GM18517 (cell line): Measurements from ENCODE around the gene ASXL1.
"Not testable (repeated sequence)": the region's sequence is repeated elsewhere in the genome, so short reads cannot be mapped to it uniquely, and the experiment has no call there.

Experiments
- ATAC-seq: cut with Tn5 transposase; IDR thresholded peaks from one replicate; pipeline ENCODE4 v1.9.1; 2021; ENCODE audit warnings: mild to moderate bottlenecking, moderate library complexity; ENCODE audit not compliant: unreplicated experiment

Gene ASXL1

DNA sequence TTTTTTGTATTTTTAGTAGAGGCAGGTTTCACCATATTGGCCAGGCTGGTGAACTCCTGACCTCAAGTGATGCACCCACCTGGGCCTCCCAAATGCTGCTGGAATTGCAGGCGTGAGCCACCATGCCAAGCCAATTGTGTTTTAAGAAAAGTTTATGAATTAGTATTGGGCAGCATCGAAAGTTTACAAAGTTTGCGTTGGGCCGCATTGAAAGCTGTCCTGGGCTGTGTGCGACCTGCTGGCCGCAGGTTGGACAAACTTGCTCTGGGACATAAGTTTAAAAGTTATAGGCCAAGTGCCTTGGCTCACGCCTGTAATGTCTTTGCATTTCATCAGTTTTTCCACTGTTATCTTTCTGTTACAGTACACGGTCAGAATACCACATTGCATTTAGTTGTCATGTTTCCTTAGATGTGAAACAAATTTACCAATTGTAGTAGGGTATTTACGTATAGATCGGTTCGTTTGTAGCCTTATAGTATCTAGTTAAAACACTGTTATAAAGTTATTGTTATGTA lies 39.5 kb downstream of the ASXL1 start:
- ATAC-seq: no peak

DNA sequence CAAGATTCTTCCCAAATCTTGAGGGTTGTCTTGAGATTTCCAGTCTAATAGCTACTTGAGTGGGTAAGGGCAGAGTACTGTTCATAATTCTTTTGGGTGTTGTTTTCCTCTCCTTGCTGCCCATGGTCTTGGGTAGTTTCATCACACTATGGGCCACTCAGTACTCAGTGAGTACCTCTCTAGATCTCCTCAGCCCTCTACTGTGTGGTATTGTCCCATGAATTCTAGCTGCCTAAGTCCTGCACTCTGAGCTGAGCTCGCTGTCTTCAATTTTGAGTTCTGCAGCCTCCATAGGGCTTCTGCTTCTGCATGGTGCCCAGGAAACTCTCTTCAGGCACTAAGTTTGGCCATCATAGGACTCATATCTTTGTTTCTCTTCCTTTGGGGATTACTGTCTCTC lies 42.3 kb downstream of the ASXL1 start:
- ATAC-seq: no peak

DNA sequence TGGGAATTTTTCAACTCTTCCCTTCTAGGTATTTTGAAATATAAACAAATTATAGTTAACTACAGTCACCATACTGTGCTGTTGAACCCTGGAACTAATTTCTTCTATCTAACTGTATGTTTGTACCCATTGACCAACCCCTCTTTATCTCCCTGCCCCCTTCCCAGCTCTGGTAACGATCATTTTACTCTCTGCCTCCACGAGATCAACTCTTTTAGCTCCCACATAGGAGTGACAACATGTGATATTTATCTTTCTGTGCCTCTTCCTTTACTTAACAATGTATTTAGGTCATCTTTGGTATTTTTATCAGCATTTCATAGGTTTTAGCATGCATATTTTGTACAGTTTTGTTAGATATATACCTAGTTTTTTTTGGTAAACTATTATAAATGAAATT lies 45.9 kb downstream of the ASXL1 start:
- ATAC-seq: no peak

DNA sequence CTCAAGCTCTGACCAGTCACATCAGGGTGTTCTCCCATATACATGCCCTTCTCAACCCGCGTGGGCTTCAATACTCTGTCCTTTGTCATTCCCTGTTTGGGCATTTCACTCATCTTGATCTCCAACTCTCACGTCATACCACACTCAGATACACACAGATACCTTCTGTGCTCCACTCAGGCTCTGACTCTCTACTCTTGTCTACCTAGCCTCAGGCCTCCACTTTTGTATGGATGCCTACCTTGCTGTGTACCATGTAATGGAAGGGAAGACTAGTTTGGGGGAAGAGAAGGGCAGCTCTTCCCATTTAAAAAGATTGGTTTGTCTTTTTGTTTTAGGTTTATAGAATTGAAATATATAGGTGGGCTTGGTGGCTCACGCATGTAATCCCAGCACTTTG lies 48.6 kb downstream of the ASXL1 start:
- no peak for ATAC-seq

DNA sequence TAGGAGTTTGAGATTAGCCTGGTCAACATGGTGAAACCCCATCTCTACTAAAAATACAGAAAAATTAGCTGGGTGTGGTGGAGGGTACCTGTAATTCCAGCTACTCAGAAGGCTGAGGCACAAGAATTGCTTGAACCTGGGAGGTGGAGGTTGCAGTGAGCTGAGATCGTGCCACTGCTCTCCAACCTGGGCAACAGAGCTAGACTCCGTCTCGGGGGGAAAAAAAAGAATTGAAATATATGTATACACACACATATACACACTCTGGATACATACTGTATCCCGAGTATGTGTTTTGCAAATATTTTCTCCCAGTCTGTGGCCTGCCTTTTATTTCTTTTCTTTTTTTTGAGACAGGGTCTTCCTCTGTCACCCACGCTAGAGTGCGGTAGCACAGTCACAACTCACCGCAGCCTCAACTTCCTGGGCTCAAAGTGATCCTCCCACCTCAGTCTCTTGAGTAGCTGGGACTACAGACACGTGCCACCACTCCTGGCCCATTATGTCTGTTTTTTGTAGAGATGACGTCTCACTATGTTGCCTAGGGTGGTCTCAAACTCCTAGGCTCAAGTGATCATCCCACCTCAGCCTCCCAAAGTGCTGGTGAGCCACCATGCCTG lies 49.1 kb downstream of the ASXL1 start:
- ATAC-seq: not testable (repeated sequence)

DNA sequence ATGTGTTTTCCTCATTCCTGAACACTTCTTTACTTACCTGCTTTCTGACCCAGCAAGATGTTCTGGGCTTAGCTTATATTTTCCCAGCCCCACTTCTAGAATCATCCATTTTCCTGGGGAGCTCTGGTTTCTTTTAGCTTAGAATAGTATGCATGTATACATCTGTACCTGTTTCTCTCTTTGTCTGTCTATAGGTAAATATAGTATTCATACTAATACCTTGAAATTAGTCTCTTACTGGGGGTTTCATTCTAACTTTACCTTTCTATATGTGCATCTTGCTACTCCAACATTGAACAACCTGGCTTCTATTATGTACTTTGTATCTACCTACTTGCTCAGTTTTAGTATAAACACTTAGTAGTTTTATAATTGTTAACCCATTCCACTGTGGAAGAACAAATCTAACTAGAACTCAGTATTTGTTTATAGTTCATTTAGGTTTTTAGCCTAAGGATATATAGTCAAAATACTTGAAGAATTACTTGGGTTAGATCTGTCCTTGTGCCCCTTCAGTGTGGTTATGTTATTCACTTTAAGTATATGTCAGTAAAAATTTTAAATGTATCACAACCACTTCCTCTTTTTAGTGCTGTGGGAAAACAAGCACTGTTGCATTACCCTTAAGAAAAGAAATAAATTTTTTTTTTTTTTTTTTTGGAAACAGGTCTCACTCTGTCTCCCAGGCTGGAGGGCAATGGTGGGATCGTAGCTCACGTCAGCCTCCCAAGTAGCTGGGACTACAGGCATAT lies 54.0 kb downstream of the ASXL1 start:
- no peak for ATAC-seq

DNA sequence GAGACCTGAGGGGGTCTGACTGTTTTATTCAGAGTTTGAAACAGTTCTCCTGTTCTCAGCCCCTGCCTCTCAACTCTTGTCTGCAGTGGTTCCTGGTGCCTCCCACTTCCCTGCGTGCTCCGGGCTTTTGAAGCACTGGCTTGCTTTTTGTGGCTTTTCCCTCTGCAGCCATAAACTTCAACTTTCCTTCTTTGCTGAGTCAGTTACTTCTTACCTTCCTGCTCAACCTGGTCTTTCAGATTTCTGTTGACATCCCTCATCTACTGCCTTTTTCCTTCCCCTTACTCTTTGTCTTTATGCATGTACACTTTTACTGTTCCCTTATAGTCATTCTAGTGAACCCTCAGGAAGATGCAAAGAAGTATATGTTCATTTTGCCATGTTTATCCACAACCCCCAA lies 57.4 kb downstream of the ASXL1 start:
- ATAC-seq: no peak

DNA sequence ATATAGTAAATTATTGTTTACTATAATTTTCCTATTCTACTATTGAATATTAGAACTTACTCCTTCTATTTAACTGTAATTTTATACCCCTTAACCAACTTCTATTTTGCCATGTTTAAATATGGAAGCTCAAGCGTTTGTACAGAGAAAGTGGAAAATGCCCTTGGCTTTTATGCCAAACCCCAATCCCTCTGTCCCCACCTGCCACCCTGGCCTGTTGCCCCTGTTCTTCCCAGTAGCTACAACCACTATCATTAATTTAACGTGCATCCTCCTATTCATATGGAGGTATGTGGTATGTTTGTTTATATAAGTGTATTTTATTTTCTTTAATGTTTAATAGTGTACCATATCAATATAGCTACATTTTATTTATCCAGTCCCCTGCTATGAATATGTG lies 58.1 kb downstream of the ASXL1 start:
- no peak for ATAC-seq

DNA sequence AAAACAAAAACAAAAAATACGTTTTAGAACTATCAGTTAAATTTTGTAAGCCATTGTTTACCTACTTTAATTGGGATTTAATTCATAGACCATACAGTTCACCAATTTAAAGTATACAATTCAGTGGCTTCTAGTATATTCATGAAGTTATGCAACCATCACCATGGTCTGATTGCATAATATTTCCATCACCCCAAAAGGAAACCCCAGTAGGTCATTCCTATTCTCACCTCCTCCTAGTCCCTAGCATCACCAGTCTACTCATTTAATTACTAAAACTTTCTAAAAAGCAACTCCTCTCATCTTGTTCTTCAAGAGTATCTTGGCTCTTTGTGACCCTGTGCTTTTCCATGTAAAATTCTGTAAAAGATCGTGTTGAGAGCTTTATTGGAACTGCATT lies 60.2 kb downstream of the ASXL1 start:
- ATAC-seq: no peak

DNA sequence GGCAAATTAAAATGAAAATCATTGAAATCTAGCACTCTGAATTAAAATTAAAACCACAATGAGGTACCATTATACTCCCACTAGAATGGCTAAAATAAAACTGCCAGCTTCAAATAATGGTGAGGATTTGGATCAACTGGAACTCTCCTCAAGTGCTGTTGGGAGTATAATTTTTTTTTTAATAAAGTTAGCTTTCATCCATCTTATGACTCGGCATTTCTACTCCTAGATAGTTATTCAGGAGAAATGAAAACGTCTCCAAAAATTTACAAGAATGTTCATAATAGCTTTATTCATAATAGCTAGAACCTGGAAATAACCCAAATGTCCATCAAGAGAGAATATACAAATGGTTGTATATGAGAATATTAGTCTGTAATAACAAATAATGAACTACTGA lies 63.2 kb downstream of the ASXL1 start:
- no peak for ATAC-seq

DNA sequence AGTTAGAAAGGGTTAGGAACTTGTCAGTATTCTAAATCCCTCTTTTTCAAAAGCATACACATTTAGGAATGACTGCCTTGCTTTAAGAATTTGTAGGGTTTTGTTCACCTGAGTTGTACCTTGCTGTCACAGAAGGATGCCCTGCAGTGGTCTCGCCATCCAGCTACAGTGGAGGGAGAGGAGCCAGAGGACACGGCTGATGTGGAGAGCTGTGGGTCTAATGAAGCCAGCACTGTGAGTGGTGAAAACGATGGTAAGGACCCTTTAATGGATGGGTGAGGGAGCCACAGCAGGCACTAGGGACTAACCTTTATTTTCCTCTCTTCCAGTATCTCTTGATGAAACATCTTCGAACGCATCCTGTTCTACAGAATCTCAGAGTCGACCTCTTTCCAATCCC lies 69.9 kb downstream of the ASXL1 start:
- no peak for ATAC-seq

DNA sequence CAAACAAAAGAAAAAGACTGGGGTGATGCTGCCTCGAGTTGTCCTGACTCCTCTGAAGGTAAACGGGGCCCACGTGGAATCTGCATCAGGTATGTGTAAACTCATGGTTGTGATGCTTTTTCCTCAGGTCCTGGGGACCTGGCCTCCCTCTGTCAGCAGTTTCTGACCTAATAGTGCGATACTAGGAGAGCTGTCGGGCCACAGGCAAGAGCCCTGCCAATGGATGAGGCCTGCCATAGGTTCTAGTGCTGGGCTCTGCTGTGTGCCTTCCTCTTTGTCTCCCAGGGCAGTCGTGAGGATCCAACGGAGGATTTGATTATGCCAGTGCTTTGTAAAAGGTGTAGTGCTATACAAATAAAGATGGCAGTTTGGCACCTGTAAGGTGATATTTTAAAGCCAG lies 71.2 kb downstream of the ASXL1 start:
- ATAC-seq: no peak

DNA sequence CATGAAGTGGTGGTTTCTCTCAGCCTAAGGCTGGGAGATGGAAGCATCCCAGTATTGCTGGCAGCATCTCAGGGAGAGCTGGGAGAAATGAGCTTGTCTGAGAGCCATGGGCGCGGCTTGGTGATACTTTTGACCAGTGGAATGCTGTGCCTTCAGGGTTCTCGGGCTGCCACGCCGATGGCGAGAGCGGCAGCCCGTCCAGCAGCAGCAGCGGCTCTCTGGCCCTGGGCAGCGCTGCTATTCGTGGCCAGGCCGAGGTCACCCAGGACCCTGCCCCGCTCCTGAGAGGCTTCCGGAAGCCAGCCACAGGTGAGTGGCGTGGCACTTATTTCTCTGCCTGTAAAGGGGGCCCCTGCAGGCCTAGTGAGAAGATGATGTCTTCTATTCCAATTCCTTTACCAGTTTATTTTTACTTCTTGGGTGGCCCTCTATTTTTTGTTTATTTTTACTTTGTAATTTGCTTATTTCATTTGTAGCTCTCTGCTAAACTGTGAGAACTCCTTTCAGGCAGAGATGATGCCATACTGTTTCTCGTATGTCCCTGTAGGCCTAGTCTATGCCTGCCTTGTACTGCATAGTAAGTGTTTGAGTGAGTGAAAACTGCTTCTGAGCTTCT lies 71.7 kb downstream of the ASXL1 start:
- no peak for ATAC-seq

DNA sequence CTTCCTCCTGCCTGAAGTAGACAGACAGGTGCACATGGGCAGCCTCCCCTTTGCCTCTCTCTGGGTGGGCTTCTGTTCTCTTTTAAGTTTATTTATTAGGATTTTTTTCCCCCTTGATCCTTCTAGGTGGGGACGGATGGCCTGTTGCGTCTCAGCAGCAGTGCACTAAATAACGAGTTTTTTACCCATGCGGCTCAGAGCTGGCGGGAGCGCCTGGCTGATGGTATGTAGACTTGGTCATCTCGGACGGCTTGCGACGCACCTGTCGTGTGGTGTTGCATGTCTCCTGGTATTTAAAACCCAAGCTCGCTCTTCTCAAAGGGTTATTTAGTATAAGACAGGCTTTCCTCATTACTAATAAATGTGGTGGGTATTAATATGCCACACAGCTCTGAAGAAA lies 73.3 kb downstream of the ASXL1 start:
- ATAC-seq: no peak

DNA sequence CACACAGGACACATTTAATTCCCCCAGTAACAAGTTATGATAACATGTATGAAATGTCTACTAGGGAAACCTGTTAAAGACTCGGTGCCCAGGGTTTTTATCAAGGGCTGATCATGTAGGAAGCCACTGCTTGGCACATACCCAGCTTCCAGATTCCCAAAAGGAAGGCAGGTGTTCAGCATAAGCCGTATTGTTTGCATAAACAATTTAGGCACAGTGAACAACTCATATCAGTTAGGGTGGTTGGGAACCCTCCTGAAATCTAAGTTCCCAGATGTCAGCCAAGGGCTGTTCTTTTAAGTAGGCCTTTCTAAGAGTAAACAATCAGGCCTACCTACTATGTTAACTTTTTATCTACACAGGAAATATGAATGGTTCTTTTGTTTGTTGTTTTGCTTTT lies 74.1 kb downstream of the ASXL1 start:
- ATAC-seq: no peak

DNA sequence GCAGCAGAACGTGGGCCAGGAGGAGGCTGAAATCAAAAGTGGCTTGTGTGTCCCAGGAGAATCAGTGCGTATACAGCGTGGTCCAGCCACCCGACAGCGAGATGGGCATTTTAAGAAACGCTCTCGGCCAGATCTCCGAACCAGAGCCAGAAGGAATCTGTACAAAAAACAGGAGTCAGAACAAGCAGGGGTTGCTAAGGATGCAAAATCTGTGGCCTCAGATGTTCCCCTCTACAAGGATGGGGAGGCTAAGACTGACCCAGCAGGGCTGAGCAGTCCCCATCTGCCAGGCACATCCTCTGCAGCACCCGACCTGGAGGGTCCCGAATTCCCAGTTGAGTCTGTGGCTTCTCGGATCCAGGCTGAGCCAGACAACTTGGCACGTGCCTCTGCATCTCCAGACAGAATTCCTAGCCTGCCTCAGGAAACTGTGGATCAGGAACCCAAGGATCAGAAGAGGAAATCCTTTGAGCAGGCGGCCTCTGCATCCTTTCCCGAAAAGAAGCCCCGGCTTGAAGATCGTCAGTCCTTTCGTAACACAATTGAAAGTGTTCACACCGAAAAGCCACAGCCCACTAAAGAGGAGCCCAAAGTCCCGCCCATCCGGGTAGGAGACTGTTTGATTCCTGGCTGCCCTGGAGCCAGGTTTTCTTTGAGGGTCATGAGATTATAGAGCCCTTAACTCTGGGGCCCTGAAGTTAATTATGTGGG lies 75.3 kb downstream of the ASXL1 start:
- ATAC-seq: no peak

DNA sequence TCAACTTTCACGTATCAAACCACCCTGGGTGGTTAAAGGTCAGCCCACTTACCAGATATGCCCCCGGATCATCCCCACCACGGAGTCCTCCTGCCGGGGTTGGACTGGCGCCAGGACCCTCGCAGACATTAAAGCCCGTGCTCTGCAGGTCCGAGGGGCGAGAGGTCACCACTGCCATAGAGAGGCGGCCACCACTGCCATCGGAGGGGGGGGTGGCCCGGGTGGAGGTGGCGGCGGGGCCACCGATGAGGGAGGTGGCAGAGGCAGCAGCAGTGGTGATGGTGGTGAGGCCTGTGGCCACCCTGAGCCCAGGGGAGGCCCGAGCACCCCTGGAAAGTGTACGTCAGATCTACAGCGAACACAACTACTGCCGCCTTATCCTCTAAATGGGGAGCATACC lies 76.3 kb downstream of the ASXL1 start:
- no peak for ATAC-seq

DNA sequence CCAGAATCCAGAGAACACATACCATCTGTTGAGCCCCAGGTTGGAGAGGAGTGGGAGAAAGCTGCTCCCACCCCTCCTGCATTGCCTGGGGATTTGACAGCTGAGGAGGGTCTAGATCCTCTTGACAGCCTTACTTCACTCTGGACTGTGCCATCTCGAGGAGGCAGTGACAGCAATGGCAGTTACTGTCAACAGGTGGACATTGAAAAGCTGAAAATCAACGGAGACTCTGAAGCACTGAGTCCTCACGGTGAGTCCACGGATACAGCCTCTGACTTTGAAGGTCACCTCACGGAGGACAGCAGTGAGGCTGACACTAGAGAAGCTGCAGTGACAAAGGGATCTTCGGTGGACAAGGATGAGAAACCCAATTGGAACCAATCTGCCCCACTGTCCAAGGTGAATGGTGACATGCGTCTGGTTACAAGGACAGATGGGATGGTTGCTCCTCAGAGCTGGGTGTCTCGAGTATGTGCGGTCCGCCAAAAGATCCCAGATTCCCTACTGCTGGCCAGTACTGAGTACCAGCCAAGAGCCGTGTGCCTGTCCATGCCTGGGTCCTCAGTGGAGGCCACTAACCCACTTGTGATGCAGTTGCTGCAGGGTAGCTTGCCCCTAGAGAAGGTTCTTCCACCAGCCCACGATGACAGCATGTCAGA lies 77.4 kb downstream of the ASXL1 start:
- no peak for ATAC-seq

DNA sequence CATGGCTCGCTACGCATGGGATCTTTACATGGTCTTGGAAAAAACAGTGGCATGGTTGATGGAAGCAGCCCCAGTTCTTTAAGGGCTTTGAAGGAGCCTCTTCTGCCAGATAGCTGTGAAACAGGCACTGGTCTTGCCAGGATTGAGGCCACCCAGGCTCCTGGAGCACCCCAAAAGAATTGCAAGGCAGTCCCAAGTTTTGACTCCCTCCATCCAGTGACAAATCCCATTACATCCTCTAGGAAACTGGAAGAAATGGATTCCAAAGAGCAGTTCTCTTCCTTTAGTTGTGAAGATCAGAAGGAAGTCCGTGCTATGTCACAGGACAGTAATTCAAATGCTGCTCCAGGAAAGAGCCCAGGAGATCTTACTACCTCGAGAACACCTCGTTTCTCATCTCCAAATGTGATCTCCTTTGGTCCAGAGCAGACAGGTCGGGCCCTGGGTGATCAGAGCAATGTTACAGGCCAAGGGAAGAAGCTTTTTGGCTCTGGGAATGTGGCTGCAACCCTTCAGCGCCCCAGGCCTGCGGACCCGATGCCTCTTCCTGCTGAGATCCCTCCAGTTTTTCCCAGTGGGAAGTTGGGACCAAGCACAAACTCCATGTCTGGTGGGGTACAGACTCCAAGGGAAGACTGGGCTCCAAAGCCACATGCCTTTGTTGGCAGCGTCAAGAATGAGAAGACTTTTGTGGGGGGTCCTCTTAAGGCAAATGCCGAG lies 78.2 kb downstream of the ASXL1 start:
- no peak for ATAC-seq

DNA sequence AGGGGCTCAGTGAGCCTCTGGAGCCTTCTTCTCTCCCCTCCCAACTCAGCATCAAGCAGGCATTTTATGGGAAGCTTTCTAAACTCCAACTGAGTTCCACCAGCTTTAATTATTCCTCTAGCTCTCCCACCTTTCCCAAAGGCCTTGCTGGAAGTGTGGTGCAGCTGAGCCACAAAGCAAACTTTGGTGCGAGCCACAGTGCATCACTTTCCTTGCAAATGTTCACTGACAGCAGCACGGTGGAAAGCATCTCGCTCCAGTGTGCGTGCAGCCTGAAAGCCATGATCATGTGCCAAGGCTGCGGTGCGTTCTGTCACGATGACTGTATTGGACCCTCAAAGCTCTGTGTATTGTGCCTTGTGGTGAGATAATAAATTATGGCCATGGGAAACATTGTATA lies 78.8 kb downstream of the ASXL1 start:
- ATAC-seq: no peak
